Measurements from ENCODE around the gene PNPLA6. TPM values are rescaled to one million over a fixed set of nuclear protein-coding genes. Genes with fewer than 3 reads are reported as not detected.

The PNPLA6 gene
- total RNA-seq, 2 experiments from 2014 or later: 160 to 184 TPM

- DNase-seq (no peak), ATAC-seq (peak; percentile 41)
- no peaks in the 10 kb centered on the region for H3K9me3 Mint-ChIP-seq (ENCODE audit: low read depth)
- H3K27me3 Mint-ChIP-seq: peaks cover 36% of the 10 kb centered on the region
- H3K4me3 Mint-ChIP-seq: no peak overlapping the region
- H3K27ac Mint-ChIP-seq: no peak overlapping the region
- CTCF ChIA-PET: interaction anchor here (1.6 kb wide), 1 partner anchor 19 kb away, joined by 4 read pairs; no protein-coding TSS in a partner anchor
- H3K36me3 Mint-ChIP-seq: no peaks in the 10 kb centered on the region
- H3K4me1 Mint-ChIP-seq: peaks cover 15% of the 10 kb centered on the region
These were observed 29.7 kb upstream of the PNPLA6 start for GRCh38 chr19:7505682-7506384.

- CTCF ChIA-PET: interaction anchor here (1.4 to 1.6 kb wide), 2 partner anchors 20 to 62 kb away, joined by 4 read pairs; no protein-coding TSS in a partner anchor
- Mint-ChIP-seq H3K4me1 (peaks cover 13% of the 10 kb centered on the region), H3K9me3 (ENCODE audit: low read depth) (no peaks in the 10 kb centered on the region), H3K36me3 (no peaks in the 10 kb centered on the region), H3K27me3 (peaks cover 31% of the 10 kb centered on the region), H3K4me3 (no peak overlapping the region), H3K27ac (no peak overlapping the region)
- DNase-seq (peak; percentile 77), ATAC-seq (peak; percentile 79)
These were observed 28.9 kb upstream of the PNPLA6 start for GRCh38 chr19:7506385-7507328.

GRCh38 chr19:7507884-7508283, 27.6 kb upstream of the PNPLA6 start:
- CTCF ChIA-PET: interaction anchor here (1.4 kb wide), 1 partner anchor 60 kb away, joined by 4 read pairs; no protein-coding TSS in a partner anchor
- no peak overlapping the region for H3K27ac Mint-ChIP-seq
- H3K4me3 Mint-ChIP-seq: no peak overlapping the region
- H3K36me3 Mint-ChIP-seq: no peaks in the 10 kb centered on the region
- ATAC-seq (peak; percentile 31), DNase-seq (no peak)
- H3K9me3 Mint-ChIP-seq (ENCODE audit: low read depth): no peaks in the 10 kb centered on the region
- peaks cover 13% of the 10 kb centered on the region for H3K4me1 Mint-ChIP-seq
- peaks cover 22% of the 10 kb centered on the region for H3K27me3 Mint-ChIP-seq

GRCh38 chr19:7509625-7510024, 25.9 kb upstream of the PNPLA6 start:
- no peaks in the 10 kb centered on the region for H3K9me3 Mint-ChIP-seq (ENCODE audit: low read depth)
- H3K27ac Mint-ChIP-seq: no peak overlapping the region
- no peak overlapping the region for H3K4me3 Mint-ChIP-seq
- H3K4me1 Mint-ChIP-seq: peaks cover 13% of the 10 kb centered on the region
- peaks cover 24% of the 10 kb centered on the region for H3K27me3 Mint-ChIP-seq
- CTCF ChIA-PET: no interaction called here
- ATAC-seq (no peak), DNase-seq (no peak)
- H3K36me3 Mint-ChIP-seq: no peaks in the 10 kb centered on the region

- no peak overlapping the region for H3K27ac Mint-ChIP-seq
- DNase-seq (no peak), ATAC-seq (no peak)
- H3K4me3 Mint-ChIP-seq: no peak overlapping the region
- peaks cover 4% of the 10 kb centered on the region for H3K4me1 Mint-ChIP-seq
- CTCF ChIA-PET: interaction anchor here (2.2 kb wide), 1 partner anchor 56 kb away, joined by 6 read pairs; no protein-coding TSS in a partner anchor
- no peaks in the 10 kb centered on the region for H3K9me3 Mint-ChIP-seq (ENCODE audit: low read depth)
- H3K27me3 Mint-ChIP-seq: peaks cover 27% of the 10 kb centered on the region
- no peaks in the 10 kb centered on the region for H3K36me3 Mint-ChIP-seq
These were observed 23.1 kb upstream of the PNPLA6 start for GRCh38 chr19:7512400-7512851.

DNA sequence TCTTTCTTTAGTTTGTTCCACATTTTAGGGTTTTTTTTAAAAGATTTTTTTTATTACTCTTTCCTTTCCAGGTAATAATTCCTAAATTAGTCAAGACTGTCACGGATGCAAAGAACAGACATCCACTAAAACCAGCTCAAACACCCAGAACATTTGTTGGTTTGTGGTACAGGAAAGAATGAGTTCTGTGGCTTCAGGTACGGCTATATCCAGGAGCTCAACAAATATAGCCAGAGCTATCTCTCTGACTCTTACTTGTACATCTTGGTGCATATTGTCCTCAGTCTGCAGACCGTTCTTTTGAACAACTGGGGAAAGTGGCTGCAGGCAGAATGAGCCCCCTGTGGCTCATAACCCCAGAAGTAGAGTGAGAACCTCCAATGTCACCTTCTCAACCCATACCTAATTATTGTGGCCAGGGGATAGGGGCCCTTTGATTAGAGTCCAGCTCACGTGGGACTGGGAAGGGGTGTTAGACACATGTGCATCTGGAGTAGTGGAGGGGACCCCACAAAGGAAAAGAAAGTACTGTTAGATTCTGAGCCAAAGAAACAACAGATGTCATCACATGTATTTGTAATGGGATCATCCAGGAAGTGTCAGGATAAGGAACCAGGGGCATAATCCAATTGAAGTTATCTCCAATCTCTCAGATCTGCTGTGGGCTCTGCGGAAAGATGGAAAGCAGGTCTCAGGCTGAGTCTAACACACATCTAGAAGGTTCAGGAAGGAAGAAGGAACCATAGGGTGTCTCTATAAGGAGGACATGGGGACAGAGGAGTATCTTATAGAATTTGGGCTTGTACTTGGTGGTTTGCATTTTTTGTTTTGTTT, 21.5 kb upstream of the PNPLA6 start:
- DNase-seq (no peak), ATAC-seq (no peak)
- H3K27me3 Mint-ChIP-seq: peaks cover 27% of the 10 kb centered on the region
- no peaks in the 10 kb centered on the region for H3K36me3 Mint-ChIP-seq
- H3K9me3 Mint-ChIP-seq (ENCODE audit: low read depth): no peaks in the 10 kb centered on the region
- peaks cover 4% of the 10 kb centered on the region for H3K4me1 Mint-ChIP-seq
- CTCF ChIA-PET: interaction anchor here (1.3 to 2.2 kb wide), 2 partner anchors 54 to 167 kb away, joined by 3 to 6 read pairs; partner anchors contain the start of gene TRAPPC5
- H3K27ac Mint-ChIP-seq: no peak overlapping the region
- H3K4me3 Mint-ChIP-seq: no peak overlapping the region

DNA sequence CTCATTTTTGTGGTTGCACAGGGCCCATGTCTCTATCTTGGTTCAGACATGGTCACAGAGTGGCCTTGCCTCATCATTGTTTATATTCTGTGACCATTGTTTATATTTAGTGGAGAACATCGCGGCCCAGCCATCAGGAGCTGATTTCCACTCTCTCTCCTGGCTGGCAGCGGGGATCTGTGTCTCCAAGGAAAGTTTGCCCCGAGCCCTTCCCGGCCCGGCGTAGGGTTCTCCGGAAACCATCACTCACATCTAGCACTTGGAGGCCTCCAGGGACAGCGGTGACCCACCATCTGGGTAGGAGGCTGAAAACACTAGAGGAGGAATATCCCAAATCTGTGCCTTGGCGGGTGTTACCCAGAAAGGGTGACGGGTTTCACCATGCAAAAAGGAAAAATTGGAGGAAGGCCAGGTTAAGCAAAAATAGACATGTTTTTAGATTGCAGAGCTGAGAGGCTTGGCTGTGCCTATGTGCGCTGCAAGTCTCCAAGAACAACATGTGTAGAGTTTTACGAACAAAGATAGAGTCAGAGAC, 20.3 kb upstream of the PNPLA6 start:
- peaks cover 24% of the 10 kb centered on the region for H3K27me3 Mint-ChIP-seq
- H3K4me1 Mint-ChIP-seq: peaks cover 4% of the 10 kb centered on the region
- peak overlapping the region; percentile 72 for H3K4me3 Mint-ChIP-seq
- CTCF ChIA-PET: interaction anchor here (1.3 kb wide), 1 partner anchor 166 kb away, joined by 3 read pairs; the partner anchor contains the start of gene TRAPPC5
- no peaks in the 10 kb centered on the region for H3K9me3 Mint-ChIP-seq (ENCODE audit: low read depth)
- H3K27ac Mint-ChIP-seq: peak overlapping the region; percentile 25
- no peaks in the 10 kb centered on the region for H3K36me3 Mint-ChIP-seq
- ATAC-seq (no peak), DNase-seq (no peak)

GRCh38 chr19:7515645-7516151, 19.8 kb upstream of the PNPLA6 start, which contains the start of gene ZNF358:
Gene ZNF358, plus strand, starts transcription at chr19:7516103. Its CDS starts 3,140 bp downstream, at chr19:7519243.
- CTCF ChIA-PET: interaction anchor here (0.6 to 1.3 kb wide), 2 partner anchors 165 kb away, joined by 3 to 4 read pairs; partner anchors contain the start of gene TRAPPC5
- ATAC-seq: peak; percentile 94
- Mint-ChIP-seq H3K36me3 (no peaks in the 10 kb centered on the region), H3K4me3 (peak within 1 kb of the TSS; percentile 72), H3K27me3 (peaks cover 24% of the 10 kb centered on the region), H3K4me1 (peaks cover 4% of the 10 kb centered on the region), H3K27ac (peak within 1 kb of the TSS; percentile 25), H3K9me3 (ENCODE audit: low read depth) (no peaks in the 10 kb centered on the region)
- peak; percentile 59 for DNase-seq

DNA sequence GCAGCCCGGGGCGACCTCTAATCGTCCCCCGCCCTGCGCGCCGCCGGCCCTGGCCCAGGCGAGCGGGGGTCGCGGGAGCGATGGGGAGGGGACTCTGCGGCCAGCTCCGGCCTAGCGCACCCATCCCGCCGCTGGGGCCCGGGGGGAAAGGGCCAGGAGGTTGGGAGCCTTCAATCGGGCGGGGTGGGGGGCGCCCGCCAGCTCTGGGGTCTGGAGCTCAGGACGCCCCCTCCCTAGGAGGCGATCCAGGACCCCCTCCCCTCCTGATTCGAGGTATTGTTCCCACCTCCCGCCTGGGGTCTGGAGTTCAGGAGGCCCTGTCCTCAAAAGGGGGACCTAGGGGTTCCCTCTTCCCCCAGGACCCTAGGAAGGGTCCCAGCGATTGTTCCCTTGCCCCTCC, 19.2 kb upstream of the PNPLA6 start:
- Mint-ChIP-seq H3K4me1 (peaks cover 4% of the 10 kb centered on the region), H3K9me3 (ENCODE audit: low read depth) (no peaks in the 10 kb centered on the region), H3K36me3 (no peaks in the 10 kb centered on the region), H3K4me3 (peak overlapping the region; percentile 60), H3K27ac (no peak overlapping the region), H3K27me3 (peaks cover 24% of the 10 kb centered on the region)
- CTCF ChIA-PET: interaction anchor here (0.6 to 0.7 kb wide), 2 partner anchors 166 to 367 kb away, joined by 3 to 4 read pairs; no protein-coding TSS in a partner anchor
- no peak for DNase-seq
- peak; percentile 21 for ATAC-seq

- Mint-ChIP-seq H3K9me3 (ENCODE audit: low read depth) (no peaks in the 10 kb centered on the region), H3K36me3 (no peaks in the 10 kb centered on the region), H3K27ac (no peak overlapping the region), H3K4me1 (peaks cover 6% of the 10 kb centered on the region), H3K27me3 (peaks cover 24% of the 10 kb centered on the region), H3K4me3 (peak overlapping the region; percentile 60)
- no peak for ATAC-seq
- DNase-seq: no peak
- CTCF ChIA-PET: interaction anchor here (0.7 to 0.9 kb wide), 2 partner anchors 51 to 367 kb away, joined by 3 read pairs; no protein-coding TSS in a partner anchor
These were observed 18.6 kb upstream of the PNPLA6 start for GRCh38 chr19:7516878-7517277.

- no peak for DNase-seq
- CTCF ChIA-PET: interaction anchor here (1.3 kb wide), 2 partner anchors 15 to 49 kb away, joined by 3 to 5 read pairs; partner anchors contain the start of gene PNPLA6
- Mint-ChIP-seq H3K36me3 (no peaks in the 10 kb centered on the region), H3K27ac (no peak overlapping the region), H3K4me1 (peaks cover 13% of the 10 kb centered on the region), H3K9me3 (ENCODE audit: low read depth) (no peaks in the 10 kb centered on the region), H3K4me3 (no peak overlapping the region), H3K27me3 (peaks cover 16% of the 10 kb centered on the region)
- no peak for ATAC-seq
These were observed 16.0 kb upstream of the PNPLA6 start for GRCh38 chr19:7519361-7520130.

All from activated CD8-positive, alpha-beta memory T cell treated with anti-CD3 and anti-CD28 coated beads, Interleukin-2, amount 10 ng/mL, durations not matched to agents 7 days and 5 days (primary cell).